PC-9 (cell line): ENCODE results near the gene PHLPP1. TPM values are rescaled to one million over a fixed set of nuclear protein-coding genes. Genes with fewer than 3 reads are reported as not detected.

Experiments
- BruUV-seq: library from RNA; stranded (reverse); fragments of 400-500 nt; replicated peaks from 2 replicates; lab custom pipeline; 2021; lab: Mats Ljungman, UMichigan
- CTCF ChIA-PET: fragments of 300-600 bp; sonication (Branson Sonifier 250); formaldehyde crosslinking; loops from one replicate; lab custom pipeline; 2022; ENCODE audit warnings: antibody characterized with exemption; lab: Charles Lee
- POLR2A ChIA-PET: fragments of 300-600 bp; sonication (Branson Sonifier 250); formaldehyde crosslinking; loops from one replicate; lab custom pipeline; 2022; ENCODE audit warnings: antibody characterized with exemption; ENCODE audit not compliant: unreplicated experiment; lab: Charles Lee
- DNase-seq, 2 experiments: peaks; one replicate each; pipeline versions ENCODE4 v3.0.0 to v3.0.0-alpha.2; 2015 to 2022; ENCODE audit warnings: mixed read lengths in 1 of 2
- H2AFZ ChIP-seq: fragments of 200-600 bp; sonication (generic); 2 replicates; pipeline ENCODE4 v1.8.1; 2017; ENCODE audit warnings: antibody characterized with exemption
- H3F3A ChIP-seq: fragments of 200-600 bp; sonication (generic); 2 replicates; pipeline ENCODE4 v1.8.1; 2017; ENCODE audit warnings: antibody characterized with exemption, mild to moderate bottlenecking, low read depth; ENCODE audit not compliant: insufficient read depth
- H3K27ac ChIP-seq: fragments of 200-600 bp; sonication (generic); 2 replicates; pipeline ENCODE4 v1.6.1; 2016; ENCODE audit warnings: mixed run types
- H3K27me3 ChIP-seq: fragments of 200-600 bp; sonication (generic); 2 replicates; pipeline ENCODE4 v1.6.1; 2016; ENCODE audit warnings: low read depth, mixed run types; ENCODE audit not compliant: insufficient read depth
- H3K36me3 ChIP-seq: fragments of 200-600 bp; sonication (generic); 2 replicates; pipeline ENCODE4 v1.6.1; 2016; ENCODE audit warnings: low read depth, mixed run types
- H3K4me1 ChIP-seq: fragments of 200-600 bp; sonication (generic); replicated peaks from 2 replicates; pipeline ENCODE4 v1.6.1; 2016; ENCODE audit warnings: mixed run types; ENCODE audit not compliant: insufficient read depth
- H3K4me2 ChIP-seq: fragments of 200-600 bp; sonication (generic); 2 replicates; pipeline ENCODE4 v1.6.1; 2017; ENCODE audit warnings: mixed run types
- H3K4me3 ChIP-seq: fragments of 200-600 bp; sonication (generic); 2 replicates; pipeline ENCODE4 v1.6.1; 2016; ENCODE audit warnings: mixed run types
- H3K79me2 ChIP-seq: fragments of 200-600 bp; sonication (generic); 2 replicates; pipeline ENCODE4 v1.6.1; 2017; ENCODE audit warnings: low read depth, mixed run types
- H3K9me2 ChIP-seq: fragments of 200-600 bp; sonication (generic); 2 replicates; pipeline ENCODE4 v1.8.1; 2017; ENCODE audit warnings: mild to moderate bottlenecking; ENCODE audit not compliant: insufficient read depth
- H3K9me3 ChIP-seq: fragments of 200-600 bp; sonication (generic); 2 replicates; pipeline ENCODE4 v1.8.1; 2016; ENCODE audit warnings: low read depth; ENCODE audit not compliant: insufficient read depth
- H4K20me1 ChIP-seq: fragments of 200-600 bp; sonication (generic); 2 replicates; pipeline ENCODE4 v1.8.1; 2017; ENCODE audit not compliant: insufficient read depth
- EZH2 ChIP-seq: fragments of 200-600 bp; sonication (generic); IDR thresholded peaks from 2 replicates; pipeline ENCODE4 v1.8.0; 2017; ENCODE audit warnings: antibody characterized with exemption, low read depth
- intact Hi-C: fragments of 100-400 bp; cut with micrococcal nuclease; formaldehyde crosslinking; loops from one replicate; pipeline ENCODE4 v1.10.0; 2022; ENCODE audit not compliant: unreplicated experiment
- total RNA-seq: library from RNA; stranded (reverse); gene quantifications from 2 replicates; pipeline ENCODE4 v1.2.3, GENCODE V29; 2021
- TF ChIP-seq, protein P1 (sequence below): fragments of 200-600 bp; sonication (generic); conservative IDR thresholded peaks from 2 replicates; pipeline ENCODE4 v1.6.1; 2017; ENCODE audit warnings: mixed run types, antibody characterized with exemption, mild to moderate bottlenecking, moderate library complexity

The PHLPP1 gene
- total RNA-seq, 1 experiment from 2014 or later, result 21.1 TPM

DNA sequence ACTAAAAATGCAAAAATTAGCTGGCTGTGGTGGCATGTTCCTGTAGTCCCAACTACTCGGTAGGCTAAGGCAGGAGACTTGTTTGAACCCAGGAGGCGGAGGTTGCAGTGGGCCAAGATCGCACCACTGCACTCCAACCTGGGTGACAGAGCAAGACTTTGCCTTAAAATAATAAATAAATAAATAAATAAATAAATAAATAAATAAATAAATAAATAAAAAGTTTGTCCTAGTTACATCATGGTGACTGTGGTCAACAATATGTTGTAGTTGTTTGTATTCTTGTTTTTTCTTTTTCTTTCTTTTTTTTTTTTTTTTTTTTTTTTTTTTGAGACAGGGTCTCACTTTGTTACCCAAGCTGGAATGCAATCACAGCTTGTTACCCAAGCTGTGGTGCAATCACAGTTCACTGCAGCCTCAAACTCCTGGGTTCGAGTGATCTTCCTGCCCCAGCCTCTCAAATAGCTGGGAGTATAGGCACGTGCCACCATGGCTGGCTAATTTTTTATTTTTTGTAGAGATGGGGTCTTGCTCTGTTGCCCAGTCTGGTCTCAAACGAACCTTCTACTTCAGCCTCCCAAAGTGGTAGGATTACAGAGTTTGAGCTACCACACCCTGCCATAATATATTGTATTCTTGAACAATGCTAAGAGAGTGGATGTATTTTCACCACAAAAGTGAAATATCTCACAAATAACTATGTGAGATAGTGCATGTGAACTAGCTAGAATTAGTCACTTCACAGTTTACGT lies 185.0 kb downstream of the PHLPP1 start:
- ChIA-PET CTCF (no interaction called here), POLR2A (no interaction called here)
- Histone ChIP-seq H3K4me3 (no peak overlapping the region), H2AFZ (no peak overlapping the region), H3K9me3 (no peaks in the 10 kb centered on the region), H3F3A (no peaks in the 10 kb centered on the region), H4K20me1 (no peaks in the 10 kb centered on the region), H3K27ac (no peak overlapping the region), H3K9me2 (no peaks in the 10 kb centered on the region), H3K4me1 (peaks cover 14% of the 10 kb centered on the region; the same call in 1 of the 2 replicates), H3K79me2 (no peaks in the 10 kb centered on the region), H3K36me3 (0 out of 2 replicates have a peak, but pooled peaks cover 4% of the 10 kb centered on the region), H3K4me2 (no peak overlapping the region), H3K27me3 (no peaks in the 10 kb centered on the region)
- TF ChIP-seq EZH2, result no peak
- TF ChIP-seq, protein P1, sequence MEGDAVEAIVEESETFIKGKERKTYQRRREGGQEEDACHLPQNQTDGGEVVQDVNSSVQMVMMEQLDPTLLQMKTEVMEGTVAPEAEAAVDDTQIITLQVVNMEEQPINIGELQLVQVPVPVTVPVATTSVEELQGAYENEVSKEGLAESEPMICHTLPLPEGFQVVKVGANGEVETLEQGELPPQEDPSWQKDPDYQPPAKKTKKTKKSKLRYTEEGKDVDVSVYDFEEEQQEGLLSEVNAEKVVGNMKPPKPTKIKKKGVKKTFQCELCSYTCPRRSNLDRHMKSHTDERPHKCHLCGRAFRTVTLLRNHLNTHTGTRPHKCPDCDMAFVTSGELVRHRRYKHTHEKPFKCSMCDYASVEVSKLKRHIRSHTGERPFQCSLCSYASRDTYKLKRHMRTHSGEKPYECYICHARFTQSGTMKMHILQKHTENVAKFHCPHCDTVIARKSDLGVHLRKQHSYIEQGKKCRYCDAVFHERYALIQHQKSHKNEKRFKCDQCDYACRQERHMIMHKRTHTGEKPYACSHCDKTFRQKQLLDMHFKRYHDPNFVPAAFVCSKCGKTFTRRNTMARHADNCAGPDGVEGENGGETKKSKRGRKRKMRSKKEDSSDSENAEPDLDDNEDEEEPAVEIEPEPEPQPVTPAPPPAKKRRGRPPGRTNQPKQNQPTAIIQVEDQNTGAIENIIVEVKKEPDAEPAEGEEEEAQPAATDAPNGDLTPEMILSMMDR, result no peak
- no peak for DNase-seq
- BruUV-seq, result no TSS peak
- intact Hi-C loops, result no loop called here

DNA sequence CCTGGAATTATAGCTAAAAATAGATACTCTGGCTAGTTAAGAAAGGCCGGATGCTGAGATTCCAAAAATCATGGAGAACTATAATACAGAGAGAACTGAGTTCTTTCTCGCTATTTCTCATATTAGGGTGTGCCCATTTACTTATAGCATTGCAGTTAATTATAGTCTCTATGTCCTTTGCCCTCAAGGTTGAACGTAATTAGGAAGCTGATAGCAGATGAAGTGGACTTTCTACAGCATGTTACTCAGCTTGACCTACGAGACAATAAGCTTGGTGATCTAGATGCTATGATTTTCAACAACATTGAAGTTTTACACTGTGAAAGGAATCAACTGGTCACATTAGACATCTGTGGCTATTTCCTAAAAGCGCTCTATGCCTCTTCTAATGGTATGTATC lies 187.4 kb downstream of the PHLPP1 start:
- Histone ChIP-seq H3K27me3 (no peaks in the 10 kb centered on the region), H3F3A (no peaks in the 10 kb centered on the region), H3K9me2 (no peaks in the 10 kb centered on the region), H3K9me3 (no peaks in the 10 kb centered on the region), H3K36me3 (0 out of 2 replicates have a peak, but pooled peaks cover 8% of the 10 kb centered on the region), H3K79me2 (no peaks in the 10 kb centered on the region), H3K4me2 (no peak overlapping the region), H3K4me1 (peaks cover 14% of the 10 kb centered on the region; the same call in 1 of the 2 replicates), H4K20me1 (no peaks in the 10 kb centered on the region), H2AFZ (no peak overlapping the region), H3K4me3 (no peak overlapping the region), H3K27ac (no peak overlapping the region)
- POLR2A ChIA-PET, result no interaction called here
- BruUV-seq, result no TSS peak
- DNase-seq, result no peak
- no peak for TF ChIP-seq EZH2
- TF ChIP-seq, protein P1, result no peak
- CTCF ChIA-PET, result no interaction called here
- intact Hi-C loops, result no loop called here

DNA sequence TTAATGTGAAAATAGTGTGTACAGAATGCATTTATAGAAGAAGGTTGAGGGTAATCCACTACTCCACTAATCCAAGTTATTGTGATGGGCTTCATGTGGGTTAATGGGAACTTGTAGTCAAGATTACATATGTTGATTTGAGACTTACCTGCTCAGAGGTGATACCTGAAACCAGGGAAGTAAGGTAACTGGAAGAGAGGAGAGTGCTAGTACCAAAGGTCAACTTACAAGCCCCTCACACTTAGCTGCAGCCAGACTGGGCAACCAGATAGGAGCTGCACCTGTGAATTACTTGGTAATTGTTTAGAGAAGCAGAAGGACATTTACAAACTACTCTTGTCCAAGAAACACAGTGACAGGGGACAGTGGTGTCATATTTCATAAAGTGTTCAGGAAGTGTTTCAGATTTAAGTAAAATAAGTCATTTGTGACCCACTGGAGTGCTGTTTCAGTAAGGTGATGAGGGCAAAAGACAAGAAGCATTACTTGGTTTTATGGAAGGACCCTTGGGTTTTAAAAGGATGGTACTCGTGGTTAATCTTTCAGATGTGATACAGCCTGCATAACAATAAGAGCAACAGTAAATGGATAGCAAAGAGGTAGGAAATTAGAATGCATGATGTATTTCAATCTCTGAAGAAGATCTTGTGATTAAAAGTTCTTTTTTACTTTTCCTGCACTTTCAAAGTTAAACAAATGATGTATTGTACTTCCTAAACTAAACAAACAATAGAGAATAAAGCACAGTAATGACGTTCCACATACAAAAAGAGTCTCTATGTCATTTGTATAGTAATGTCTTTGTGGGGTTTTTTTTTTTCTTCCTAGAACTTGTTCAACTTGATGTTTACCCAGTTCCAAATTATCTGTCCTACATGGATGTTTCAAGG lies 189.3 kb downstream of the PHLPP1 start:
- no peak overlapping the region for H3K4me3 ChIP-seq
- H3K36me3 ChIP-seq, result 0 out of 2 replicates have a peak, but pooled peaks cover 8% of the 10 kb centered on the region
- H4K20me1 ChIP-seq, result no peaks in the 10 kb centered on the region
- H3K4me1 ChIP-seq, result peaks cover 14% of the 10 kb centered on the region; the same call in 1 of the 2 replicates
- intact Hi-C loops, result no loop called here
- TF ChIP-seq, protein P1, result no peak
- no peak for TF ChIP-seq EZH2
- no peak overlapping the region for H2AFZ ChIP-seq
- H3K4me2 ChIP-seq, result no peak overlapping the region
- no peaks in the 10 kb centered on the region for H3F3A ChIP-seq
- CTCF ChIA-PET, result no interaction called here
- no peaks in the 10 kb centered on the region for H3K27me3 ChIP-seq
- no peaks in the 10 kb centered on the region for H3K9me3 ChIP-seq
- peak in 1 of 2 experiments; percentile 54 for DNase-seq
- POLR2A ChIA-PET, result interaction anchor here (0.7 kb wide), 1 partner anchor 104 kb away, joined by 3 read pairs; no protein-coding TSS in a partner anchor
- H3K27ac ChIP-seq, result 0 out of 2 replicates have a peak overlapping the region, but pooled peaks have one; percentile 18
- no TSS peak for BruUV-seq
- H3K79me2 ChIP-seq, result no peaks in the 10 kb centered on the region
- H3K9me2 ChIP-seq, result no peaks in the 10 kb centered on the region
